Measurements from ENCODE around the gene C3.
"Not testable (repeated sequence)": the region's sequence is repeated elsewhere in the genome, so short reads cannot be mapped to it uniquely, and the experiment has no call there.

The C3 gene

GRCh38 chr19:6662702-6663101, 57.7 kb downstream of the C3 start:
- DNase-seq: peak; percentile 48 to 79

GRCh38 chr19:6661509-6662244, 58.8 kb downstream of the C3 start:
- DNase-seq: peak; percentile 35 to 75

GRCh38 chr19:6660930-6661329, 59.5 kb downstream of the C3 start:
- DNase-seq: no peak

GRCh38 chr19:6656390-6656789, 64.1 kb downstream of the C3 start:
- not testable (repeated sequence) for DNase-seq

- DNase-seq: no peak
Observed at GRCh38 chr19:6654347-6655310, 65.8 kb downstream of the C3 start.

- DNase-seq: no peak
Observed at GRCh38 chr19:6652805-6653094, 67.7 kb downstream of the C3 start.

- peak in 1 of 2 donors; percentile 31 for DNase-seq
Observed at GRCh38 chr19:6651965-6652804, 68.3 kb downstream of the C3 start.

- no peak for DNase-seq
Observed at GRCh38 chr19:6649185-6649584, 71.3 kb downstream of the C3 start.

- no peak for DNase-seq
Observed at GRCh38 chr19:6648141-6648715, 72.2 kb downstream of the C3 start.

- DNase-seq: no peak
Observed at GRCh38 chr19:6644796-6645195, 75.7 kb downstream of the C3 start.

- DNase-seq: not testable (repeated sequence)
Observed at GRCh38 chr19:6640333-6640732, 80.1 kb downstream of the C3 start.

- DNase-seq: peak; percentile 78 to 92
Observed at GRCh38 chr19:6639439-6639838, 81.0 kb downstream of the C3 start.

GRCh38 chr19:6633456-6633813, 87.0 kb downstream of the C3 start:
- DNase-seq: not testable (repeated sequence)

- DNase-seq: peak; percentile 84 to 86
Observed at GRCh38 chr19:6632747-6633455, 87.5 kb downstream of the C3 start.

GRCh38 chr19:6632002-6632621, 88.3 kb downstream of the C3 start:
- DNase-seq: peak; percentile 82 to 92
